ENCODE data around the gene TLCD1.

GRCh38 chr17:28740406-28741357, 14.6 kb upstream of the TLCD1 start:
- TF ChIP-seq EZH2 (IDR thresholded peaks at IDR 0.05) (no peak), FOXP2 (optimal IDR thresholded peaks at IDR 0.05; ENCODE audit: control extremely low read depth, extremely low read length, insufficient read depth) (no peak)

Measured in SK-N-MC (cell line).